WTC11 (cell line): Measurements from ENCODE around the gene ANKRD27. TPM values are rescaled to one million over a fixed set of nuclear protein-coding genes. Genes with fewer than 3 reads are reported as not detected.

Experiments used
- ATAC-seq: fragments of 200-7000 bp; cut with Tn5 transposase; 2 replicates; pipeline ENCODE4 v1.10.0; 2021; ENCODE audit warnings: mild to moderate bottlenecking, moderate library complexity
- CTCF ChIA-PET: fragments of 300-600 bp; sonication (Branson Sonifier 250); formaldehyde crosslinking; loops from one replicate; lab custom pipeline; 2021; ENCODE audit warnings: antibody characterized with exemption; lab: Charles Lee
- POLR2A ChIA-PET: fragments of 350-600 bp; sonication (Branson Sonifier 250); formaldehyde crosslinking; loops from one replicate; lab custom pipeline; 2021; ENCODE audit warnings: antibody characterized with exemption; lab: Charles Lee
- DNase-seq: peaks from one replicate; pipeline ENCODE4 v3.0.0; 2021; ENCODE audit warnings: low spot score
- H3K27ac Mint-ChIP-seq: 2 replicates; pipeline ENCODE4 v1.8.0; 2021; ENCODE audit warnings: mixed read lengths
- H3K27me3 Mint-ChIP-seq: 2 replicates; pipeline ENCODE4 v1.8.0; 2021; ENCODE audit warnings: low read depth, mild to moderate bottlenecking, moderate library complexity, mixed read lengths
- H3K36me3 Mint-ChIP-seq: 2 replicates; pipeline ENCODE4 v1.8.0; 2021; ENCODE audit warnings: mixed read lengths
- H3K4me1 Mint-ChIP-seq: 2 replicates; pipeline ENCODE4 v1.8.0; 2022; ENCODE audit warnings: mixed read lengths
- H3K4me3 Mint-ChIP-seq: 2 replicates; pipeline ENCODE4 v1.8.0; 2021; ENCODE audit warnings: mild to moderate bottlenecking, moderate library complexity, mixed read lengths
- H3K9me3 Mint-ChIP-seq: 2 replicates; pipeline ENCODE4 v1.8.0; 2021; ENCODE audit warnings: mixed read lengths
- ATF1 ChIP-seq: sonication (generic); formaldehyde crosslinking; IDR thresholded peaks from 2 replicates; pipeline ENCODE4 v1.8.1; 2023; ENCODE audit warnings: mild to moderate bottlenecking, moderate library complexity, missing genetic modification reagents
- CREM ChIP-seq: sonication (generic); formaldehyde crosslinking; IDR thresholded peaks from 2 replicates; pipeline ENCODE4 v1.8.1; 2022; ENCODE audit warnings: mild to moderate bottlenecking, missing genetic modification reagents, moderate library complexity
- CTCF ChIP-seq: fragments of 200-600 bp; IDR thresholded peaks from 2 replicates; pipeline ENCODE4 v1.8.0; 2022; ENCODE audit warnings: antibody characterized with exemption
- IRF2 ChIP-seq: sonication (generic); formaldehyde crosslinking; IDR thresholded peaks from 2 replicates; pipeline ENCODE4 v1.8.0; 2022; ENCODE audit warnings: low read depth, missing genetic modification reagents, borderline replicate concordance
- PREB ChIP-seq: sonication (generic); formaldehyde crosslinking; IDR thresholded peaks from 2 replicates; pipeline ENCODE4 v1.8.1; 2022; ENCODE audit warnings: mild to moderate bottlenecking, missing genetic modification reagents, moderate library complexity, borderline replicate concordance
- ZNF138 ChIP-seq: sonication (generic); formaldehyde crosslinking; conservative IDR thresholded peaks from 2 replicates; pipeline ENCODE4 v1.8.1; 2022; ENCODE audit warnings: mild to moderate bottlenecking, moderate library complexity, missing genetic modification reagents
- ZNF263 ChIP-seq: sonication (generic); formaldehyde crosslinking; IDR thresholded peaks from 2 replicates; pipeline ENCODE4 v1.8.1; 2022; ENCODE audit warnings: low read depth, mild to moderate bottlenecking, moderate library complexity, missing genetic modification reagents
- ZNF317 ChIP-seq: sonication (generic); formaldehyde crosslinking; IDR thresholded peaks from 2 replicates; pipeline ENCODE4 v1.8.1; 2023; ENCODE audit warnings: low read depth, mild to moderate bottlenecking, moderate library complexity, missing genetic modification reagents, borderline replicate concordance
- ZNF416 ChIP-seq: fragments of 250-450 bp; sonication (Bioruptor Pico); IDR thresholded peaks from 2 replicates; pipeline ENCODE4 v1.9.0; 2021; ENCODE audit warnings: mild to moderate bottlenecking, inconsistent platforms
- total RNA-seq: library from RNA; stranded (reverse); gene quantifications from 3 replicates; pipeline ENCODE4 v1.2.3, GENCODE V29; 2021
- TF ChIP-seq, protein P1 (sequence below): sonication (generic); formaldehyde crosslinking; IDR thresholded peaks from 2 replicates; pipeline ENCODE4 v1.8.1; 2023; ENCODE audit warnings: mild to moderate bottlenecking, missing genetic modification reagents, moderate library complexity
- TF ChIP-seq, protein P2 (sequence below): sonication (generic); formaldehyde crosslinking; IDR thresholded peaks from 2 replicates; pipeline ENCODE4 v1.8.0; 2022; ENCODE audit warnings: mild to moderate bottlenecking, missing genetic modification reagents
- TF ChIP-seq, protein P3 (sequence below): sonication (generic); formaldehyde crosslinking; IDR thresholded peaks from 2 replicates; pipeline ENCODE4 v1.8.1; 2022; ENCODE audit warnings: low read depth, missing genetic modification reagents, borderline replicate concordance
- TF ChIP-seq, protein P4 (sequence below): sonication (generic); formaldehyde crosslinking; IDR thresholded peaks from 2 replicates; pipeline ENCODE4 v1.8.1; 2023; ENCODE audit warnings: mild to moderate bottlenecking, missing genetic modification reagents, moderate library complexity
- TF ChIP-seq, protein P5 (sequence below): fragments of 250-450 bp; sonication (Bioruptor Pico); IDR thresholded peaks from 2 replicates; pipeline ENCODE4 v1.9.0; 2021; ENCODE audit warnings: mild to moderate bottlenecking

ANKRD27 gene
- total RNA-seq, 1 experiment from 2014 or later: 48.6 TPM

DNA sequence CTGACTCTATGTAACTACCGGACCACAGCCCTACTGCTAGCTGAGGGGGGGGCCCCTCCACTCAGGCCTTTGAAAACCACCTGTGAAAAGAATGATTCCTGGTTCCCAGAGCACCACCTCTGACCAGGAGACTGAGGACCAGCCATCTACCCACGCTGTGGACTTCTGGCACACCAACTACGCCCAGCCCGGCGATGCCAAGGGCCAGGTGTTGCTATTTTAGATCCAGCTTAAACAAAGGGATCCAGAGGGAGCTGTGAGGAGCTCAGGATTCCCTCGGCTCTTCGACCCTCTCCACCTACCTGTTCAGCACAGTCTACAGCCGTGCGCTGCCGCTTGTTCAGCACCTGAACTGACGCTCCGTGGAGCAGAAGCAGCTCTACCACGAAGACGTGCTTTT, 71.0 kb downstream of the ANKRD27 start (continued):
- TF ChIP-seq ATF1 (no peak), PREB (CRISPR knock-in tag) (no peak), CREM (CRISPR knock-in tag) (no peak)

DNA sequence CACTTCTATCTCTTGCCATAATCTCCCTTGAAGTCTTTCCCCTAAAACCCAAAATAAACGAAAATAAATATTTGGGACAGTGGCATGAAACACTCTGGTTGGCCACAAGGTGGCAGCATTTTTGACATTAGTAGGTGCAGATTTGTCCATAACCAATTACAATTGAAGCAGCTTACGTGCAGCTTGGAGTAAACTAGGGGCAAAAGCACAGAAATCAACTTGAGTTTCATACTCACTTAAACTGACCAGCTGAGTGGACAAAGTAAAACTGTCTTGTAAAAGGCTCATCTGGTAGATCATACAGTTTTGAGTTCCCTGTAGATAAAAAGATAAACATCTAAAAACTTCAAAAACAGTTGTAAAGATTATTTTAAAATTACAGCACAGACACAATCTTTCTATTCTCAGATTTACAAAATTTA, 75.2 kb downstream of the ANKRD27 start:
- H3K4me3 Mint-ChIP-seq: no peak overlapping the region
- peaks cover 5% of the 10 kb centered on the region for H3K4me1 Mint-ChIP-seq
- no peaks in the 10 kb centered on the region for H3K9me3 Mint-ChIP-seq
- CTCF ChIA-PET: interaction anchor here (0.6 to 2.3 kb wide), 11 partner anchors 8 to 376 kb away, joined by 3 to 6 read pairs (median 4); partner anchors contain the start of gene PDCD5
- peaks cover 69% of the 10 kb centered on the region for H3K36me3 Mint-ChIP-seq
- ATAC-seq (no peak; the same call in 1 of the 2 replicates), DNase-seq (no peak)
- no peak overlapping the region for H3K27ac Mint-ChIP-seq
- no peaks in the 10 kb centered on the region for H3K27me3 Mint-ChIP-seq
- POLR2A ChIA-PET: no interaction called here
- TF ChIP-seq, protein P1, sequence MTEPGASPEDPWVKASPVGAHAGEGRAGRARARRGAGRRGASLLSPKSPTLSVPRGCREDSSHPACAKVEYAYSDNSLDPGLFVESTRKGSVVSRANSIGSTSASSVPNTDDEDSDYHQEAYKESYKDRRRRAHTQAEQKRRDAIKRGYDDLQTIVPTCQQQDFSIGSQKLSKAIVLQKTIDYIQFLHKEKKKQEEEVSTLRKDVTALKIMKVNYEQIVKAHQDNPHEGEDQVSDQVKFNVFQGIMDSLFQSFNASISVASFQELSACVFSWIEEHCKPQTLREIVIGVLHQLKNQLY (CRISPR knock-in tag): no peak
- TF ChIP-seq CTCF: peak; percentile 69

GRCh38 chr19:32599258-32599657, 75.7 kb downstream of the ANKRD27 start:
- Mint-ChIP-seq H3K4me3 (no peak overlapping the region), H3K27me3 (no peaks in the 10 kb centered on the region), H3K9me3 (peaks cover 2% of the 10 kb centered on the region), H3K36me3 (peaks cover 72% of the 10 kb centered on the region), H3K27ac (no peak overlapping the region), H3K4me1 (peaks cover 5% of the 10 kb centered on the region)
- no peak for ATAC-seq
- DNase-seq: no peak
- CTCF ChIA-PET: interaction anchor here (0.8 to 2.3 kb wide), 7 partner anchors 18 to 376 kb away, joined by 3 to 6 read pairs (median 4); partner anchors contain the start of gene PDCD5
- POLR2A ChIA-PET: no interaction called here
- TF ChIP-seq, protein P2, sequence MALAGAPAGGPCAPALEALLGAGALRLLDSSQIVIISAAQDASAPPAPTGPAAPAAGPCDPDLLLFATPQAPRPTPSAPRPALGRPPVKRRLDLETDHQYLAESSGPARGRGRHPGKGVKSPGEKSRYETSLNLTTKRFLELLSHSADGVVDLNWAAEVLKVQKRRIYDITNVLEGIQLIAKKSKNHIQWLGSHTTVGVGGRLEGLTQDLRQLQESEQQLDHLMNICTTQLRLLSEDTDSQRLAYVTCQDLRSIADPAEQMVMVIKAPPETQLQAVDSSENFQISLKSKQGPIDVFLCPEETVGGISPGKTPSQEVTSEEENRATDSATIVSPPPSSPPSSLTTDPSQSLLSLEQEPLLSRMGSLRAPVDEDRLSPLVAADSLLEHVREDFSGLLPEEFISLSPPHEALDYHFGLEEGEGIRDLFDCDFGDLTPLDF (CRISPR knock-in tag): no peak
- TF ChIP-seq, protein P3, sequence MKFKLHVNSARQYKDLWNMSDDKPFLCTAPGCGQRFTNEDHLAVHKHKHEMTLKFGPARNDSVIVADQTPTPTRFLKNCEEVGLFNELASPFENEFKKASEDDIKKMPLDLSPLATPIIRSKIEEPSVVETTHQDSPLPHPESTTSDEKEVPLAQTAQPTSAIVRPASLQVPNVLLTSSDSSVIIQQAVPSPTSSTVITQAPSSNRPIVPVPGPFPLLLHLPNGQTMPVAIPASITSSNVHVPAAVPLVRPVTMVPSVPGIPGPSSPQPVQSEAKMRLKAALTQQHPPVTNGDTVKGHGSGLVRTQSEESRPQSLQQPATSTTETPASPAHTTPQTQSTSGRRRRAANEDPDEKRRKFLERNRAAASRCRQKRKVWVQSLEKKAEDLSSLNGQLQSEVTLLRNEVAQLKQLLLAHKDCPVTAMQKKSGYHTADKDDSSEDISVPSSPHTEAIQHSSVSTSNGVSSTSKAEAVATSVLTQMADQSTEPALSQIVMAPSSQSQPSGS (CRISPR knock-in tag): no peak
- no peak for TF ChIP-seq ZNF416 (CRISPR knock-in tag)
- no peak for TF ChIP-seq ZNF263 (CRISPR knock-in tag)
- TF ChIP-seq, protein P1 (CRISPR knock-in tag): no peak
- no peak for TF ChIP-seq IRF2 (CRISPR knock-in tag)
- TF ChIP-seq ZNF138 (CRISPR knock-in tag): no peak
- TF ChIP-seq ZNF317 (CRISPR knock-in tag): no peak
- TF ChIP-seq, protein P4, sequence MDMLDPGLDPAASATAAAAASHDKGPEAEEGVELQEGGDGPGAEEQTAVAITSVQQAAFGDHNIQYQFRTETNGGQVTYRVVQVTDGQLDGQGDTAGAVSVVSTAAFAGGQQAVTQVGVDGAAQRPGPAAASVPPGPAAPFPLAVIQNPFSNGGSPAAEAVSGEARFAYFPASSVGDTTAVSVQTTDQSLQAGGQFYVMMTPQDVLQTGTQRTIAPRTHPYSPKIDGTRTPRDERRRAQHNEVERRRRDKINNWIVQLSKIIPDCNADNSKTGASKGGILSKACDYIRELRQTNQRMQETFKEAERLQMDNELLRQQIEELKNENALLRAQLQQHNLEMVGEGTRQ (CRISPR knock-in tag): no peak
- TF ChIP-seq, protein P5, sequence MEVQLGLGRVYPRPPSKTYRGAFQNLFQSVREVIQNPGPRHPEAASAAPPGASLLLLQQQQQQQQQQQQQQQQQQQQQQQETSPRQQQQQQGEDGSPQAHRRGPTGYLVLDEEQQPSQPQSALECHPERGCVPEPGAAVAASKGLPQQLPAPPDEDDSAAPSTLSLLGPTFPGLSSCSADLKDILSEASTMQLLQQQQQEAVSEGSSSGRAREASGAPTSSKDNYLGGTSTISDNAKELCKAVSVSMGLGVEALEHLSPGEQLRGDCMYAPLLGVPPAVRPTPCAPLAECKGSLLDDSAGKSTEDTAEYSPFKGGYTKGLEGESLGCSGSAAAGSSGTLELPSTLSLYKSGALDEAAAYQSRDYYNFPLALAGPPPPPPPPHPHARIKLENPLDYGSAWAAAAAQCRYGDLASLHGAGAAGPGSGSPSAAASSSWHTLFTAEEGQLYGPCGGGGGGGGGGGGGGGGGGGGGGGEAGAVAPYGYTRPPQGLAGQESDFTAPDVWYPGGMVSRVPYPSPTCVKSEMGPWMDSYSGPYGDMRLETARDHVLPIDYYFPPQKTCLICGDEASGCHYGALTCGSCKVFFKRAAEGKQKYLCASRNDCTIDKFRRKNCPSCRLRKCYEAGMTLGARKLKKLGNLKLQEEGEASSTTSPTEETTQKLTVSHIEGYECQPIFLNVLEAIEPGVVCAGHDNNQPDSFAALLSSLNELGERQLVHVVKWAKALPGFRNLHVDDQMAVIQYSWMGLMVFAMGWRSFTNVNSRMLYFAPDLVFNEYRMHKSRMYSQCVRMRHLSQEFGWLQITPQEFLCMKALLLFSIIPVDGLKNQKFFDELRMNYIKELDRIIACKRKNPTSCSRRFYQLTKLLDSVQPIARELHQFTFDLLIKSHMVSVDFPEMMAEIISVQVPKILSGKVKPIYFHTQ: no peak
